HG02970 (cell line): ENCODE data around the gene UBE3D.
"Not testable (repeated sequence)": the region's sequence is repeated elsewhere in the genome, so short reads cannot be mapped to it uniquely, and the experiment has no call there.

ENCODE experiments used
- ATAC-seq: cut with Tn5 transposase; IDR thresholded peaks from one replicate; pipeline ENCODE4 v1.9.1; 2021; ENCODE audit warnings: mild to moderate bottlenecking, moderate library complexity, moderate number of reproducible peaks; ENCODE audit not compliant: unreplicated experiment, low FRiP score

UBE3D gene

GRCh38 chr6:82921258-82921657, 144.4 kb downstream of the UBE3D start:
- ATAC-seq: no peak

- no peak for ATAC-seq
These were observed 148.1 kb downstream of the UBE3D start for GRCh38 chr6:82917346-82918064.

GRCh38 chr6:82915666-82916065, 150.0 kb downstream of the UBE3D start:
- ATAC-seq: no peak

GRCh38 chr6:82914511-82914910, 151.1 kb downstream of the UBE3D start:
- no peak for ATAC-seq

GRCh38 chr6:82910820-82911219, 154.8 kb downstream of the UBE3D start:
- no peak for ATAC-seq

- no peak for ATAC-seq
These were observed 155.2 kb downstream of the UBE3D start for GRCh38 chr6:82910395-82910794.

- no peak for ATAC-seq
These were observed 156.1 kb downstream of the UBE3D start for GRCh38 chr6:82909551-82909950.

GRCh38 chr6:82908661-82909060, 157.0 kb downstream of the UBE3D start:
- no peak for ATAC-seq

- no peak for ATAC-seq
These were observed 158.7 kb downstream of the UBE3D start for GRCh38 chr6:82906951-82907350.

- no peak for ATAC-seq
These were observed 159.2 kb downstream of the UBE3D start for GRCh38 chr6:82906489-82906888.

GRCh38 chr6:82904860-82905259, 160.8 kb downstream of the UBE3D start:
- no peak for ATAC-seq

GRCh38 chr6:82904257-82904656, 161.4 kb downstream of the UBE3D start:
- ATAC-seq: no peak

GRCh38 chr6:82902290-82902689, 163.4 kb downstream of the UBE3D start:
- ATAC-seq: no peak

GRCh38 chr6:82894653-82895259, 170.9 kb downstream of the UBE3D start:
- ATAC-seq: no peak

GRCh38 chr6:82893889-82894652, 171.6 kb downstream of the UBE3D start:
- ATAC-seq: no peak

GRCh38 chr6:82891503-82891902, 174.1 kb downstream of the UBE3D start:
- ATAC-seq: not testable (repeated sequence)

GRCh38 chr6:82891076-82891475, 174.6 kb downstream of the UBE3D start:
- no peak for ATAC-seq

- no peak for ATAC-seq
These were observed 175.4 kb downstream of the UBE3D start for GRCh38 chr6:82890240-82890639.

- no peak for ATAC-seq
These were observed 176.5 kb downstream of the UBE3D start for GRCh38 chr6:82889143-82889542.

- ATAC-seq: no peak
These were observed 183.1 kb downstream of the UBE3D start for GRCh38 chr6:82882363-82883023.

GRCh38 chr6:82881519-82881918, 184.1 kb downstream of the UBE3D start:
- ATAC-seq: no peak
